Fibroblast of mammary gland (primary cell): ENCODE results near the gene FBXL20.

ENCODE experiments used
- DNase-seq: peaks from one replicate; pipeline ENCODE4 v3.0.0-alpha.2; 2010; ENCODE audit warnings: low read depth
- H3K4me3 ChIP-seq: 2 replicates; pipeline ENCODE4 v1.5.1; 2011; ENCODE audit warnings: low read depth, mild to moderate bottlenecking, low read length, moderate library complexity; ENCODE audit not compliant: control insufficient read depth
- TF ChIP-seq, protein P1 (sequence below): conservative IDR thresholded peaks from 2 replicates; pipeline ENCODE4 v1.5.1; 2011; ENCODE audit warnings: low read depth, low read length, inconsistent platforms; ENCODE audit not compliant: control insufficient read depth, insufficient read depth

FBXL20 gene

GRCh38 chr17:39219647-39220154 is 181.7 kb downstream of the FBXL20 start:
- TF ChIP-seq, protein P1, sequence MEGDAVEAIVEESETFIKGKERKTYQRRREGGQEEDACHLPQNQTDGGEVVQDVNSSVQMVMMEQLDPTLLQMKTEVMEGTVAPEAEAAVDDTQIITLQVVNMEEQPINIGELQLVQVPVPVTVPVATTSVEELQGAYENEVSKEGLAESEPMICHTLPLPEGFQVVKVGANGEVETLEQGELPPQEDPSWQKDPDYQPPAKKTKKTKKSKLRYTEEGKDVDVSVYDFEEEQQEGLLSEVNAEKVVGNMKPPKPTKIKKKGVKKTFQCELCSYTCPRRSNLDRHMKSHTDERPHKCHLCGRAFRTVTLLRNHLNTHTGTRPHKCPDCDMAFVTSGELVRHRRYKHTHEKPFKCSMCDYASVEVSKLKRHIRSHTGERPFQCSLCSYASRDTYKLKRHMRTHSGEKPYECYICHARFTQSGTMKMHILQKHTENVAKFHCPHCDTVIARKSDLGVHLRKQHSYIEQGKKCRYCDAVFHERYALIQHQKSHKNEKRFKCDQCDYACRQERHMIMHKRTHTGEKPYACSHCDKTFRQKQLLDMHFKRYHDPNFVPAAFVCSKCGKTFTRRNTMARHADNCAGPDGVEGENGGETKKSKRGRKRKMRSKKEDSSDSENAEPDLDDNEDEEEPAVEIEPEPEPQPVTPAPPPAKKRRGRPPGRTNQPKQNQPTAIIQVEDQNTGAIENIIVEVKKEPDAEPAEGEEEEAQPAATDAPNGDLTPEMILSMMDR = no peak
- H3K4me3 ChIP-seq = no peak overlapping the region
- no peak for DNase-seq

DNA sequence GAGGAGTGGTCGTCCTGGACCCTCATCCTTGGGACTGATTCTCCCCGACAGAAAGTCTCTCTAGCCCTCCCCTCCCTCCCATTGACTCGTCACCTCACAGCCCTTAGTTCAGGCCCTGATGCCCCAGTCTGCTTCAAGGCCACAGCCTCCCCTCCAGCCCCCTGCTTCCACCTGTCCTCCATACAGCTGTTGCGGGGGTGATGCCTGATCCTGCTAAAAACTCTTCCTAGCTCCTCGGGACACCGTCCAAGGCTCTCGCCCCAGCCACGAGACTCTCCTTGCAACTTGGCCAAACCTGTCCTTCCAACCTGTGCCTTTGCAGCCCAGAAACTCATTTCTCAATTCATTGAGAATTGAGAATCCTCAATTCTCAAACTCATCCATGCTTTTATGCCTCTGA is 182.5 kb downstream of the FBXL20 start:
- TF ChIP-seq, protein P1 = no peak
- no peak overlapping the region for H3K4me3 ChIP-seq
- DNase-seq = no peak

- H3K4me3 ChIP-seq = no peak overlapping the region
- no peak for DNase-seq
- TF ChIP-seq, protein P1 = no peak
These were observed 183.6 kb downstream of the FBXL20 start for GRCh38 chr17:39217734-39218369.

DNA sequence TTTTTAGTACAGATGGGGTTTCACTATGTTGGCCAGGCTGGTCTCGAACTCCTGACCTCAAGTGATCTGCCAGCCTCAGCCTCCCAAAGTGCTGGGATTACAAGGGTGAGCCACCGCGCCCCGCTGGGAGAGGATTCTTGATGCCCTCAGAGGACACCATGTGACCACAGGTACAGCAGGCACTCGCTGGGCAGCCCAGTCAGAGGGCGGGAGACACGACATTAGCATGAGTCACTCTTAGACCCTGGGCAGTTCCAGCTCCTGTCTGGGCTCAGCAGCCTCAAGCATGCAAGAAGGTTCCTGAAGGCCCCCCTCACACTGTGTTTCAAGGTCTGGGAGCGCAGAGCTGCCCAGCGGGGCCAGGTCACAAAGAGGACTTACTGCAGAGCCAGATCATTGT is 187.6 kb downstream of the FBXL20 start:
- H3K4me3 ChIP-seq = no peak overlapping the region
- TF ChIP-seq, protein P1 = no peak
- DNase-seq = no peak

- no peak for DNase-seq
- TF ChIP-seq, protein P1 = no peak
- no peak overlapping the region for H3K4me3 ChIP-seq
These were observed 188.5 kb downstream of the FBXL20 start for GRCh38 chr17:39212841-39213480.

GRCh38 chr17:39212195-39212810 is 189.1 kb downstream of the FBXL20 start:
- no peak for DNase-seq
- TF ChIP-seq, protein P1 = no peak
- no peak overlapping the region for H3K4me3 ChIP-seq
